GM18502 (cell line): ENCODE results near the gene CX3CR1.
"Not testable (repeated sequence)": the region's sequence is repeated elsewhere in the genome, so short reads cannot be mapped to it uniquely, and the experiment has no call there.

Source experiments
- ATAC-seq: cut with Tn5 transposase; IDR thresholded peaks from one replicate; pipeline ENCODE4 v1.9.1; 2021; ENCODE audit warnings: mild to moderate bottlenecking; ENCODE audit not compliant: unreplicated experiment, poor library complexity

Gene CX3CR1

GRCh38 chr3:39279745-39280517, at the start of gene CX3CR1:
TSS of gene CX3CR1 (minus strand) at chr3:39280036. CDS start at chr3:39266509, 13,527 bp downstream.
- ATAC-seq, result no peak

GRCh38 chr3:39329493-39329892, 49.7 kb upstream of the CX3CR1 start, which contains the start of gene CCR8:
TSS of gene CCR8 (plus strand) at chr3:39329709. CDS start at chr3:39332332, 2,623 bp downstream.
- no peak for ATAC-seq

- ATAC-seq, result peak; percentile 73
Observed at GRCh38 chr3:39327746-39328349, 48.0 kb upstream of the CX3CR1 start.

- ATAC-seq, result peak; percentile 13
Observed at GRCh38 chr3:39327053-39327745, 47.4 kb upstream of the CX3CR1 start.

GRCh38 chr3:39325236-39325635, 45.4 kb upstream of the CX3CR1 start:
- ATAC-seq, result no peak

- no peak for ATAC-seq
Observed at GRCh38 chr3:39323494-39323893, 43.7 kb upstream of the CX3CR1 start.

- no peak for ATAC-seq
Observed at GRCh38 chr3:39322936-39323335, 43.1 kb upstream of the CX3CR1 start.

GRCh38 chr3:39322209-39322715, 42.4 kb upstream of the CX3CR1 start:
- not testable (repeated sequence) for ATAC-seq

GRCh38 chr3:39321574-39321983, 41.7 kb upstream of the CX3CR1 start:
- not testable (repeated sequence) for ATAC-seq

- ATAC-seq, result no peak
Observed at GRCh38 chr3:39319249-39319648, 39.4 kb upstream of the CX3CR1 start.

GRCh38 chr3:39318301-39318700, 38.5 kb upstream of the CX3CR1 start:
- ATAC-seq, result no peak

GRCh38 chr3:39317571-39318169, 37.8 kb upstream of the CX3CR1 start:
- no peak for ATAC-seq

GRCh38 chr3:39315420-39315819, 35.6 kb upstream of the CX3CR1 start:
- no peak for ATAC-seq

GRCh38 chr3:39313289-39313688, 33.5 kb upstream of the CX3CR1 start:
- ATAC-seq, result no peak

- ATAC-seq, result no peak
Observed at GRCh38 chr3:39302178-39302577, 22.3 kb upstream of the CX3CR1 start.

- ATAC-seq, result no peak
Observed at GRCh38 chr3:39299279-39299678, 19.4 kb upstream of the CX3CR1 start.

GRCh38 chr3:39296197-39297077, 16.6 kb upstream of the CX3CR1 start:
- no peak for ATAC-seq

- peak; percentile 88 for ATAC-seq
Observed at GRCh38 chr3:39295184-39295775, 15.4 kb upstream of the CX3CR1 start.
